Fibroblast of lung (primary cell): ENCODE measurements around the gene ODF2. TPM values are rescaled to one million over a fixed set of nuclear protein-coding genes. Genes with fewer than 3 reads are reported as not detected.

Experiments used
- DNase-seq, 2 donors: peaks; one replicate each; pipeline versions ENCODE4 v3.0.0 to v3.0.0-alpha.2; 2010; ENCODE audit warnings: low read depth in 2 of 2
- H2AFZ ChIP-seq: 2 replicates; pipeline ENCODE4 v1.5.1; 2012; ENCODE audit warnings: low read length, control low read depth, inconsistent platforms
- H3K27ac ChIP-seq: 2 replicates; pipeline ENCODE4 v1.5.1; 2011; ENCODE audit warnings: low read length, control low read depth; ENCODE audit not compliant: insufficient read depth
- H3K27me3 ChIP-seq: 2 replicates; pipeline ENCODE4 v1.5.1; 2011; ENCODE audit warnings: mild to moderate bottlenecking, low read length; ENCODE audit not compliant: control insufficient read depth, insufficient read depth
- H3K36me3 ChIP-seq: 2 replicates; pipeline ENCODE4 v1.5.1; 2011; ENCODE audit warnings: low read length; ENCODE audit not compliant: control insufficient read depth, insufficient read depth
- H3K4me1 ChIP-seq: 2 replicates; pipeline ENCODE4 v1.5.1; 2011; ENCODE audit warnings: low read length; ENCODE audit not compliant: control insufficient read depth, insufficient read depth; ENCODE audit errors: extremely low read depth
- H3K4me2 ChIP-seq: 2 replicates; pipeline ENCODE4 v1.5.1; 2011; ENCODE audit warnings: low read length, control low read depth; ENCODE audit not compliant: insufficient read depth; ENCODE audit errors: extremely low read depth
- H3K4me3 ChIP-seq, 4 experiments: fragments of 200-600 bp in 1 of 4; sonication (generic) in 1 of 4; replicated peaks in 1 of 4; 2 replicates each; pipeline ENCODE4 v1.5.1; 2011 to 2016; ENCODE audit warnings: low read length in 4 of 4, low read depth in 3 of 4, mild to moderate bottlenecking in 3 of 4, control low read depth in 2 of 4, inconsistent platforms in 1 of 4, mixed read lengths in 1 of 4; ENCODE audit not compliant: insufficient read depth in 1 of 4; ENCODE audit errors: control extremely low read depth in 1 of 4
- H3K79me2 ChIP-seq: 2 replicates; pipeline ENCODE4 v1.5.1; 2012; ENCODE audit warnings: mild to moderate bottlenecking, low read length, inconsistent platforms; ENCODE audit not compliant: control insufficient read depth, insufficient read depth
- H3K9ac ChIP-seq: 2 replicates; pipeline ENCODE4 v1.5.1; 2011; ENCODE audit warnings: mild to moderate bottlenecking, low read length, control low read depth; ENCODE audit not compliant: insufficient read depth
- H3K9me3 ChIP-seq: 2 replicates; pipeline ENCODE4 v1.5.1; 2012; ENCODE audit warnings: low read depth, low read length; ENCODE audit not compliant: control insufficient read depth, insufficient read depth
- H4K20me1 ChIP-seq: 2 replicates; pipeline ENCODE4 v1.5.1; 2011; ENCODE audit warnings: low read length; ENCODE audit not compliant: control insufficient read depth, insufficient read depth; ENCODE audit errors: extremely low read depth
- EZH2 ChIP-seq: IDR thresholded peaks from 2 replicates; pipeline ENCODE4 v1.5.1; 2012; ENCODE audit warnings: low read length, control low read depth, mild to moderate bottlenecking; ENCODE audit errors: missing control alignments
- polyA plus RNA-seq, 2 donors: library from polyadenylated mRNA; depleted of rRNA in 1 of 2; stranded (reverse) in 1 of 2; unstranded in 1 of 2; fragments of >200 nt; gene quantifications; 2 replicates each; pipeline ENCODE4 v1.2.1, GENCODE V29; 2011 to 2012; ENCODE audit warnings: missing spikeins in 1 of 2
- total RNA-seq: library from RNA; depleted of rRNA; stranded (reverse); fragments of >200 nt; gene quantifications from 2 replicates; pipeline ENCODE4 v1.2.1, GENCODE V29; 2014
- TF ChIP-seq, protein P1 (sequence below), 2 donors: IDR thresholded peaks in 1 of 2; conservative IDR thresholded peaks in 1 of 2; 1 replicate in 1 of 2; 2 replicates in 1 of 2; pipeline ENCODE4 v1.5.1; 2011 to 2012; ENCODE audit warnings: low read length in 2 of 2, control low read depth in 1 of 2, inconsistent platforms in 1 of 2, low read depth in 1 of 2, mild to moderate bottlenecking in 1 of 2

Gene ODF2
- total and polyA plus RNA-seq, 2 donors (not counting 1 experiment from before 2014, with no cell fraction given) = 10.2 to 20.6 TPM

DNA sequence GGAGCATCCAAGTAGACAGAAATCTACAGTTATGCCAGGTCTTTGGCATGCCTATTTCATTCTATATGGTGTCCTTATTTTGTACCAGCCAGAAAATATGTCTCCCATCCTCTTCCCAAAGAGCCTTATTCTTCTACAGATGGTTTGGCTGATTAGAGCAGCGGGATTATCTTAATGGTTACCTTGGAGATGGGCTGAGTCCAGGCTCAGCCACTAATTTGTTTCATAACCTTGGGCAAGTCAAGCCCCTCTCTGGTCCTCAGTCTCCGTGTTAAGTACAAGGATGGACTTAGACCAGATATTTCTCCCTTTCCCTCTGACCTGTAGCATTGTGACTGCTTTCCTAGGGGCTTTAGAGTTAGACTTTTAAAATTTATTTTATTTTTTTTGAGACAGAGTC is 37.6 kb downstream of the ODF2 start:
- H3K9ac ChIP-seq = no peak overlapping the region
- no peak overlapping the region for H3K4me2 ChIP-seq
- no peaks in the 10 kb centered on the region for H3K4me1 ChIP-seq
- H3K79me2 ChIP-seq = no peaks in the 10 kb centered on the region
- H3K36me3 ChIP-seq = peaks cover 15% of the 10 kb centered on the region
- no peak for TF ChIP-seq EZH2
- TF ChIP-seq, protein P1, sequence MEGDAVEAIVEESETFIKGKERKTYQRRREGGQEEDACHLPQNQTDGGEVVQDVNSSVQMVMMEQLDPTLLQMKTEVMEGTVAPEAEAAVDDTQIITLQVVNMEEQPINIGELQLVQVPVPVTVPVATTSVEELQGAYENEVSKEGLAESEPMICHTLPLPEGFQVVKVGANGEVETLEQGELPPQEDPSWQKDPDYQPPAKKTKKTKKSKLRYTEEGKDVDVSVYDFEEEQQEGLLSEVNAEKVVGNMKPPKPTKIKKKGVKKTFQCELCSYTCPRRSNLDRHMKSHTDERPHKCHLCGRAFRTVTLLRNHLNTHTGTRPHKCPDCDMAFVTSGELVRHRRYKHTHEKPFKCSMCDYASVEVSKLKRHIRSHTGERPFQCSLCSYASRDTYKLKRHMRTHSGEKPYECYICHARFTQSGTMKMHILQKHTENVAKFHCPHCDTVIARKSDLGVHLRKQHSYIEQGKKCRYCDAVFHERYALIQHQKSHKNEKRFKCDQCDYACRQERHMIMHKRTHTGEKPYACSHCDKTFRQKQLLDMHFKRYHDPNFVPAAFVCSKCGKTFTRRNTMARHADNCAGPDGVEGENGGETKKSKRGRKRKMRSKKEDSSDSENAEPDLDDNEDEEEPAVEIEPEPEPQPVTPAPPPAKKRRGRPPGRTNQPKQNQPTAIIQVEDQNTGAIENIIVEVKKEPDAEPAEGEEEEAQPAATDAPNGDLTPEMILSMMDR (conservative IDR thresholded peaks at IDR 0.05 in 1 of 2, IDR thresholded peaks at IDR 0.05 in 1 of 2; ENCODE audit: low read depth in 1 of 2, low read length in 2 of 2) = no peak
- no peak overlapping the region for H3K4me3 ChIP-seq
- DNase-seq = no peak
- no peaks in the 10 kb centered on the region for H3K27me3 ChIP-seq
- H2AFZ ChIP-seq = no peak overlapping the region
- H3K9me3 ChIP-seq = no peaks in the 10 kb centered on the region
- H3K27ac ChIP-seq = no peak overlapping the region
- no peaks in the 10 kb centered on the region for H4K20me1 ChIP-seq

DNA sequence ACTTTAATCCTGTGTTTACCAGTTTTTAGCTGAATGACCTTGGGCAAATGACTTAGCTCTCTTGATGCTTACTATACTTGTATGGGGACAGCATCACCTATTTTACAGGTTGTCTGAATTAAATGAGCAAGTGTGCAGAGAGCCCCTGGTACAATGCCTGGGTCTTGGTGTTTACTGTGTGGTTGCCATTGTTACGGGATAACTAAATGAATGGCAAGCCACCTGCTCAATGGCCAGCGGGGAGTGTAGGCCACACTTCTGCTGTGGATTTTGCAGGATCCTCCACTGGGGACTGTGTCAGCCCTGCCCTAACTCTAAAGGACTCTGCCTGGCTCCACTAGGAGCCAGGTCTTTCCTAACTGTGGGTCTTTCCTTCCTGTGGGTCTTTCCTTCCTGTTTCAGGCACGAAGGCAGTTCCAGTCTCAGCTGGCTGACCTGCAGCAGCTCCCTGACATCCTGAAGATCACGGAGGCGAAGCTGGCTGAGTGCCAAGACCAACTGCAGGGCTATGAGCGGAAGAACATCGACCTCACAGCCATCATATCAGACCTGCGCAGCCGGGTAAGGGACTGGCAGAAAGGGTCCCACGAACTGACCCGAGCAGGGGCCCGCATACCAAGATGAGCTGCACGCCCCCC is 38.4 kb downstream of the ODF2 start:
- no peaks in the 10 kb centered on the region for H3K27me3 ChIP-seq
- H3K79me2 ChIP-seq = no peaks in the 10 kb centered on the region
- no peaks in the 10 kb centered on the region for H3K9me3 ChIP-seq
- no peak overlapping the region for H3K4me2 ChIP-seq
- no peak for TF ChIP-seq EZH2
- TF ChIP-seq, protein P1 (conservative IDR thresholded peaks at IDR 0.05 in 1 of 2, IDR thresholded peaks at IDR 0.05 in 1 of 2; ENCODE audit: low read depth in 1 of 2, low read length in 2 of 2) = no peak
- H3K4me1 ChIP-seq = no peaks in the 10 kb centered on the region
- H3K36me3 ChIP-seq = peaks cover 15% of the 10 kb centered on the region
- H2AFZ ChIP-seq = no peak overlapping the region
- H3K9ac ChIP-seq = no peak overlapping the region
- peak in 1 of 2 donors; percentile 12 for DNase-seq
- no peaks in the 10 kb centered on the region for H4K20me1 ChIP-seq
- H3K27ac ChIP-seq = no peak overlapping the region
- no peak overlapping the region for H3K4me3 ChIP-seq

DNA sequence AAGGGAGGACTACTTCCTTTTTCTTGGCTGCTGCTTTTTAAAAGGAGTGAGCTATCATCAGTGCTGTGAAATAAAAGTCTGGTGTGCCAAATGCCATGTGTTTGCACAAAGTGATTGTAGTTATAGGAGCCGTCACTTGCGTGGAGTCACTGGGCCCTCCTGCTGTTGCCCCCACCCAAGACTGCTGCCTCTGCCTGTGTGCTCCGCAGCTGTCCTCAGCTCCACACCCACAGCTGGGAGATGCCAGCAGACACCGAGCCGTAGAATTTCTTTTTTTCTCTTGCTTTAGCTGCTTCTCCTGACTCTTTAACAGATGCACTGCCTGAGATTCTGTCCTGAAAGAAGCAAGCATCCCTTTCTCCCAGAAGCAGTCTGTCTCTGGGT is 38.9 kb downstream of the ODF2 start:
- DNase-seq = no peak
- H3K27ac ChIP-seq = no peak overlapping the region
- H3K79me2 ChIP-seq = no peaks in the 10 kb centered on the region
- no peak overlapping the region for H3K4me2 ChIP-seq
- H3K9ac ChIP-seq = no peak overlapping the region
- no peaks in the 10 kb centered on the region for H4K20me1 ChIP-seq
- no peaks in the 10 kb centered on the region for H3K9me3 ChIP-seq
- TF ChIP-seq EZH2 = no peak
- TF ChIP-seq, protein P1 (conservative IDR thresholded peaks at IDR 0.05 in 1 of 2, IDR thresholded peaks at IDR 0.05 in 1 of 2; ENCODE audit: low read depth in 1 of 2, low read length in 2 of 2) = no peak
- no peaks in the 10 kb centered on the region for H3K27me3 ChIP-seq
- H3K36me3 ChIP-seq = peaks cover 15% of the 10 kb centered on the region
- H2AFZ ChIP-seq = no peak overlapping the region
- no peaks in the 10 kb centered on the region for H3K4me1 ChIP-seq
- no peak overlapping the region for H3K4me3 ChIP-seq
